Kidney capillary endothelial cell (primary cell): ENCODE data around the gene PCDHGC4.
A peak's percentile ranks its signal among the peaks of the same experiment; 100 is the strongest.

Source experiments
- DNase-seq: peaks from one replicate; pipeline ENCODE4 v3.0.0-alpha.2; 2018; ENCODE audit warnings: low spot score

Gene PCDHGC4

GRCh38 chr5:141484641-141485311, at the start of gene PCDHGC4:
Gene PCDHGC4, plus strand, starts transcription at chr5:141485030. Its CDS starts 144 bp downstream, at chr5:141485174.
- DNase-seq = no peak

DNA sequence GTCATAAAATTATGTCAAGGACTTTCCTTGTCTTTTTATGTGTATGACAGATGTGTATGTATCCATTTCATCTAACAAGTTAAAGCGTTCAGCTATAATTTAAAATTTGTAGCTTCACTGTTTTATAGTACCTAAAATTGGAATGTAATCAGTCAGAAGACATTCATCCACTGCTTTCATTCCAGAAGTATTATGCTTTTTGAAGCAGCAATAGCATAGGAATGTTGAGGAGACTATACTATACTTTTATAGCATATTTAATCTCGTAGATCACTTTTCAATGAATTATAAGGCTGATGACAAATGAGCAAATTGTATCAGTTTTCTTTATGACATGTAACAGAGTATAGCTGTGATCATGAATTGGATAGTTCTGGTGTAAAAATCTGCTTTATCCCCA, 47.6 kb upstream of the PCDHGC4 start:
- no peak for DNase-seq

GRCh38 chr5:141439411-141440141, 45.3 kb upstream of the PCDHGC4 start:
- no peak for DNase-seq

GRCh38 chr5:141440341-141440740, 44.5 kb upstream of the PCDHGC4 start:
- DNase-seq = no peak

DNA sequence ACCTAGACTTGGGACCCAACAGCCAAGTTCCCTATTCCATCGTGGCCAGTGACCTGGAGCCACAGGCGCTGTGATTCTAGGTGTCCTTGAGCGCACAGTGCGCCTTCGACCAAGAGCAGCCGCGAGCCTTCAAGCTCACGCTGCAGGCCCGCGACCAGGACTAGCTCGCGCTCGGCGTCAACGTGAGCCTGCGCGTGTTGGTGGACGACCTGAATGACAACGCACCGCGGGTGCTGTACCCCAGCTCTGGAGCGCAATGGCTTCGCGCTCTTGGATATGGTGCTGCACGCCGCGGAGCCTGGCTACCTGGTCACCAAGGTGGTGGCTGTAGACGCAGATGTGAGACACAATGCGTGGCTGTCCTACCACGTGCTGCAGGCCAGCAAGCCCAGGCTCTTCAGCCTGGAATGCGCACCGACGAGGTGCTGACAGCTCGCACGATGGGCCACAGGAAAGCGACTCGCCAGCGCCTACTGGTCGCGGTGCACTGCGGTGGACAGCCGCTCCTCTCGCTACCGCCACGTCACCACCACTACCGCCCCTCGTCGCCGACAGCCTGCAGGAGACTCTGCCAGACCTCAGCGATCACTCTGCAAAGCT, 43.2 kb upstream of the PCDHGC4 start:
- DNase-seq = no peak

- no peak for DNase-seq
Measured at GRCh38 chr5:141465351-141465750, 19.5 kb upstream of the PCDHGC4 start.

- DNase-seq = peak; percentile 90
Measured at GRCh38 chr5:141475625-141476131, 9.2 kb upstream of the PCDHGC4 start, which contains the start of gene PCDHGC3. Gene PCDHGC3, plus strand, starts transcription at chr5:141475966. Its CDS starts 151 bp downstream, at chr5:141476117.

GRCh38 chr5:141476132-141476911, 8.5 kb upstream of the PCDHGC4 start:
- DNase-seq = peak; percentile 57

DNA sequence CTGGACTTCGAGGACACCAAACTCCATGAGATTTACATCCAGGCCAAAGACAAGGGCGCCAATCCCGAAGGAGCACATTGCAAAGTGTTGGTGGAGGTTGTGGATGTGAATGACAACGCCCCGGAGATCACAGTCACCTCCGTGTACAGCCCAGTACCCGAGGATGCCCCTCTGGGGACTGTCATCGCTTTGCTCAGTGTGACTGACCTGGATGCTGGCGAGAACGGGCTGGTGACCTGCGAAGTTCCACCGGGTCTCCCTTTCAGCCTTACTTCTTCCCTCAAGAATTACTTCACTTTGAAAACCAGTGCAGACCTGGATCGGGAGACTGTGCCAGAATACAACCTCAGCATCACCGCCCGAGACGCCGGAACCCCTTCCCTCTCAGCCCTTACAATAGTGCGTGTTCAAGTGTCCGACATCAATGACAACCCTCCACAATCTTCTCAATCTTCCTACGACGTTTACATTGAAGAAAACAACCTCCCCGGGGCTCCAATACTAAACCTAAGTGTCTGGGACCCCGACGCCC, 7.7 kb upstream of the PCDHGC4 start:
- DNase-seq = no peak

DNA sequence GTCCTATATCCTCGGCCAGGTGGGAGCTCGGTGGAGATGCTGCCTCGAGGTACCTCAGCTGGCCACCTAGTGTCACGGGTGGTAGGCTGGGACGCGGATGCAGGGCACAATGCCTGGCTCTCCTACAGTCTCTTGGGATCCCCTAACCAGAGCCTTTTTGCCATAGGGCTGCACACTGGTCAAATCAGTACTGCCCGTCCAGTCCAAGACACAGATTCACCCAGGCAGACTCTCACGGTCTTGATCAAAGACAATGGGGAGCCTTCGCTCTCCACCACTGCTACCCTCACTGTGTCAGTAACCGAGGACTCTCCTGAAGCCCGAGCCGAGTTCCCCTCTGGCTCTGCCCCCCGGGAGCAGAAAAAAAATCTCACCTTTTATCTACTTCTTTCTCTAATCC, 7.0 kb upstream of the PCDHGC4 start:
- no peak for DNase-seq

DNA sequence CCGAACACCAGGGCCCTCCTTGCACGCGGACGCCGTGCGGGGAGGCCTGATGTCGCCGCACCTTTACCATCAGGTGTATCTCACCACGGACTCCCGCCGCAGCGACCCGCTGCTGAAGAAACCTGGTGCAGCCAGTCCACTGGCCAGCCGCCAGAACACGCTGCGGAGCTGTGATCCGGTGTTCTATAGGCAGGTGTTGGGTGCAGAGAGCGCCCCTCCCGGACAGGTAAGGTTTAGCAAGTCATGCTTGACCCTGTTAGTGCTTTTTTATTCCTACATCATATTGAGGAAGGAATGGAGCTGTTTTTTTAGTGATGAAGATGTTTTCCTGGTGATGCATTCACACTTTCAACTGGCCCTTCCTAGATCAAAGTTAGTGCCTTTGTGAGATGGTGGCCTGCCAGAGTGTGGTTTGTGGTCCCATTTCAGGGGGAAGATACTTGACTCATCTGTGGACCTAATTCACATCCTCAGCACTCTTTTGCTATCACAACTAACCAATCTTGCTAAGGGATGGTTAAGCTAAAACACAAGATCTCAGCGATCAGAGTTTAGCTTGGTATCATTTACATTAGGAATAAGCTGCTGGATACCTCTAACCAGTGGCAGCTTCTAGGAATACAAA, 6.4 kb upstream of the PCDHGC4 start:
- no peak for DNase-seq

GRCh38 chr5:141479776-141480175, 5.1 kb upstream of the PCDHGC4 start:
- no peak for DNase-seq

GRCh38 chr5:141483902-141484301, 928 bp upstream of the PCDHGC4 start:
- DNase-seq = no peak

- DNase-seq = no peak
Measured at GRCh38 chr5:141484310-141484640, 555 bp upstream of the PCDHGC4 start.

- no peak for DNase-seq
Measured at GRCh38 chr5:141485321-141486055, 658 bp downstream of the PCDHGC4 start.

DNA sequence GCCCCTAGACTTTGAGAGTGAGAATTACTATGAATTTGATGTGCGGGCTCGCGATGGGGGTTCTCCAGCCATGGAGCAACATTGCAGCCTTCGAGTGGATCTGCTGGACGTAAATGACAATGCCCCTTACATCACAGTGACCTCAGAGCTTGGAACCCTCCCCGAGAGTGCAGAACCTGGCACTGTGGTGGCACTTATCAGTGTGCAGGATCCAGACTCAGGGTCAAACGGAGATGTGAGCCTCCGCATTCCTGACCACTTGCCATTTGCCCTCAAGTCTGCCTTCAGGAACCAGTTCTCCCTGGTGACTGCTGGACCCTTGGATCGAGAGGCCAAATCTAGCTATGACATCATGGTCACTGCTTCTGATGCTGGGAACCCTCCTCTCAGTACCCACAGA, 1.3 kb downstream of the PCDHGC4 start:
- no peak for DNase-seq

GRCh38 chr5:141487131-141487530, 2.3 kb downstream of the PCDHGC4 start:
- DNase-seq = no peak

DNA sequence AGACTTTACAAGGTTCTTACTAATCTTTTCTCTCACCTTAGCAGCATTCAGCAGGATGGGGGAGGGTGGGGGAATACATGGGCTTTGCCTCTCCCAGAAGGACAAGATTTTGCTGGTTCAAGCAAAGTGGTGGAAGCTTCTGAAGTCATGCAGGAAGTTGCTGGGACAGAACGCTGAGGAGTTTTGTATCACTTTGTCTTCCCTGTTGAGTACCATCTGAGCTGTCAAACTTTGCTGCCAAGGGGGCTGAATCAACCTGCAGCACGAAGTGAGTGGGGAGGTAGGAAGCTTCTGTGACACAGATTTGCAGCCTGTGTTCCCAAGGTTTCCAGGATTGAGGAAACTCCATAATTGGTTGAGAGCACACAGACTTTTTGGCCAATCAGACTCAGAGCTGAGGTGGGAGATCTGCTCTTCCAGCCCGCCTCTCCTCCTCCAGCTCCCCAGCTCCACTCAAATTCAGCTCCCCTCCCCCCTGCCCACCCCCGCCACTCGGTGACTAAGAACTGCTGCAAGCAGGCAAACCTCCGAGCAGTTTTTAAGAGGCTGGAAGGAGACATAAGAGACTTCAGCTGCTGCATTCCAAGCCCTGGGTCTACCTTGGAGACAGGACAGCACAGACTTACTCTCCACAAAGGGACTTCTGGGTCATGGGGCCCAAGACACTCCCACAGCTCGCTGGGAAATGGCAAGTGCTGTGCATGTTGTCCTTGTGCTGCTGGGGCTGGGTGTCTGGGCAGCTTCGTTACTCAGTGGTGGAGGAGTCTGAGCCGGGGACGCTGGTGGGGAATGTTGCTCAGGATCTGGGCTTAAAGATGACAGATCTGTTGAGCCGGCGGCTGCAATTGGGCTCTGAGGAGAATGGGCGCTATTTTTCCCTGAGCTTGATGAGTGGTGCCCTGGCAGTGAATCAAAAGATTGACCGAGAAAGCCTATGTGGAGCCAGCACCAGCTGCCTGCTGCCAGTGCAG, 4.0 kb downstream of the PCDHGC4 start, which contains the start of gene PCDHGC5:
Gene PCDHGC5 (plus strand): TSS at position 491 of the 971 bp plus-strand sequence. CDS start 160 bp downstream, at position 651.
- DNase-seq = peak; percentile 34

- no peak for DNase-seq
Measured at GRCh38 chr5:141489841-141490240, 5.0 kb downstream of the PCDHGC4 start.
